Activated T-cell treated with anti-CD3 and anti-CD28 coated beads, Interleukin-2, amount 50 U/mL, for 1 hour (primary cell): ENCODE results near the gene ASAP3.

ENCODE experiments used
- DNase-seq: peaks from one replicate; pipeline ENCODE4 v3.0.0-alpha.2; 2020

ASAP3 gene

DNA sequence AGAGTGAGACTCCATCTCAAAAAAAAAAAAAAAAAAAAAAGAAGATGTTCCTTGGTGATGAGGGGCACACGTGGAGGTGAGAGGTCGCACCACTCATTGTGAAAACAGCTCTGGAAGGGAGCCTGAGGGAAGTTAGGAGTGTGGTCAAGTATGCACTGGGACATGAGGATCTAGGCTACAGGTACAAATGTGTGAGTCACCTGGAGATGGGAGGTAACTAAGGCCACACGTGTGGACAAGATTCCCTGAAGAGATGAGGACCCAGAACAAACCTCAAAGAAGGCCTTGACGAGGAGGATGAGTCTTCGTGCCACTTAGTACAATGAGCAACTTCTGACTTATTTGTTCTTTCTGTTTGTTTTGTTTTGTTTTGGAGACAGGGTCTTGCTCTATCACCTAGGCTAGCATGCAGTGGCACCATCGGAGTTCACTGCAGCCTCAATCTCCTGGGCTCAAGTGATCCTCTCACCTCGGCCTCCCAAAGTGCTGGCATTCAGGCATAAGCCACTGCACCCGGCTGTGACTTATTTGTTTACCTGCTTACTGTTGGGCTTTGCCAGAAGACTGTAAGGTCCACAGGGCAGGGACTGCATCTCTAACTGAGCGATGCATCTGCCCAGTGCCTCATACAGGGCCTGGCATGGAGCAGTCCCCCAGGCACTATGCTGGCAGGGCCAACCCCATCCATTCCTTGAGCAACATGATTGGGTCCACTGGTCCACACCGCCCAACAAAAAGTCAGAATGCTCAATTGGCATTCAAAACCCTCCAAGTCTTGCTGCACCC is 6.4 kb downstream of the ASAP3 start:
- no peak for DNase-seq

DNA sequence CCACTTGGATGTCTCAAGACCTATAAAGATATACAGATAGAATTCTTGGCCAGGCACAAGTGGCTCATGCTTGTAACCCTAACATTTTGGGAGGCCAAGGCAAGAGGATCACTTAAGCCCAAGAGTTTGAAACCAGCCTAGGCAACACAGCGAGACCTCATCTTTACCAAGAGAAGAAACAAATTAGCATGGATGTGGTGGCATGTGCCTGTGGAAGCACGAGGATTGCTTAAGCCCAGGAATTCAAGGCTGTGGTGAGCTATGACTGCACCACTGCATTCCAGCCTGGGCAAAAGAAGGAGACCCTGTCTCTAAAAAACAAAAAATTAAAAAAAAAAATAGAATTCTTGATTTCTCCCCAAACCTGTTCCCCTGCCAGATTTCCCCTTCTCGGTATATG is 8.3 kb downstream of the ASAP3 start:
- DNase-seq = no peak

DNA sequence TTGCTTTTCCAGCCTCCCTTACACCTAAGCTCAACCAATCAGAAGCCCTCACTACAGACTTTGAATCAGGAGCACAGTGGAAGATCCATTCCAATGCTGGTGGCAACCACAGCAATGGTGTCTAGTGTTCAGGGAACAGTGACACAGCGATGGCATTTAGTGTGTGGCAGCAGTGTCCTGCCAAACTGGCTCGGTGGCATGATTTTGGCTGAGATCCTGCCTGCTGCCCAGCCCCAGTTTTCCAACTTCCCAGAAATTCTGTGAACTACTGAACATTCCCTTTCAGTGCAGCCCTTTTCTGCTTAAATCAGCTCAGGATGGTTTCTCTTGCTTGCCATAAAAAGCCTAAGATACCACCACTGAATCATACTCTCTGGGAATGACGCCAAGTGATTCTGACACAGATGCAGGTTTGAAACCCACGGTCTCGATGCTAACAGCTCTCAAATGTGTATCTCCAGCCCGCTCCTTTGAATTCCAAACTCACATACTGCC is 8.8 kb downstream of the ASAP3 start:
- DNase-seq = no peak

DNA sequence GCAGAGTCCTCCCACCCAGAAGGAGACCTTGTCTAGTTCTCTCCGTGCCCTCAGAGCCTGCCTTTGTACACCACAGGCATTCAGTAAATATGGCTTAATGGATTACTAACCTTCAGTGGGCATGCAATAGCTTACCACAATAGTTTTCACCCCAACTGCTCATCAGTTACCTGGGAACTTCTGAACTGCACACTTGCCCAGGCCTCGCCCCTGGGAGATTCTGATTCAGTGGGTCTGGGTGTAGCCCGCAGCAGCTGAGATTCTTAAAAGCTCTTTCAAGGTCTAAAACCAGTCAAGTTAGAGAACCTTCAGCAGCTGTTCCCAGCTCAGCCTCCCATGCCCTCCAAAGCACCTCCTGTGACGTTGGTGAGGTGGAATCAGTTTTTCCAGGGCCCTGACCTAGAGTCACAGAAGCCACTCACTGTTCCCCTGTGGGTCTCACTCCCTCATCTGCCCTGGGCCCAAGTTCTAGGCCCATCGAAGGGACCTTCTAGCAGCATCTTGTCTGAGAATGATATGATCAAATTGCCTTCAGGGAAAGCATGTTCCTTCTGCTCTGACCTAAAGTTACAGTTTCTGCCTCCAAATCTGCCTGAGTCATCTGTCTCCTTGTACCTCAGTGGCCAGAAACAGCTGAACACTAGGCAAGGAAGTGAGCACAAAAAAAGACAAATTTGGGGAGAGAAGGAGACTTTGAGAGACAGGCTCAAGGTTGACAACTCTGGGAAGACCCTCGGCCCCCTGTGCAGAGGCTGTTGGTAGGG is 10.8 kb downstream of the ASAP3 start:
- no peak for DNase-seq

DNA sequence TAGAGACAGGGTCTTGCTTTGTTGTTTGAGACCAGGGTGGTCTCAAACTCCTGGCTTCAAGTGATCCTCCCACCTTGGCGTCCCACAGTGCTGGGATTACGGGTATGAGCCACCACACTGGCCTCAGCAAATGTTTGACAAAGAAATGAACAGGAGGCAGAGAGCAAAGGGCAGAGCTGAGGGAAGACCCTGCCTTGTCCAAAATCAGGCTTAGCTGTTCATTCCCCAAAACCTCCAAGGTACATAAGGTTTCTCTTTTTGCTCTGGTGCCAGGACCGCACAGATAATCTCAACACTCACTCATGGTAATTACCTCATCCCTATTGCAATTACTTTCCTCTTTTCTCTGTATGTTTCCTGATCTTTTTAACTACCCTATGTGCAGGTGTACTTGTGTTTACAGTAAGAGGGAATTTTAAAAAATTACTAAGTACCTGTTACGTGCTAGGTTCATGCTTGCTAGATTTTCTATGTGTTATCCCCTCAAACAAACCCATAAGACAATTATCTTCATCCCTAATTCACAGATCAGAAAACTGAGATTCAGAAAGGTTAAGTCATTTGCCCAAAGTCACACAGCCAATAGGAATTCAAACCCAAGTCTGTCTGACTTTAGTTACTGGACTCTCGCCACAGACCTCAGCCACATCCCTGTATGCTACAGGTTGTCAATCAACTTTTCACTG is 11.5 kb downstream of the ASAP3 start:
- DNase-seq = no peak

DNA sequence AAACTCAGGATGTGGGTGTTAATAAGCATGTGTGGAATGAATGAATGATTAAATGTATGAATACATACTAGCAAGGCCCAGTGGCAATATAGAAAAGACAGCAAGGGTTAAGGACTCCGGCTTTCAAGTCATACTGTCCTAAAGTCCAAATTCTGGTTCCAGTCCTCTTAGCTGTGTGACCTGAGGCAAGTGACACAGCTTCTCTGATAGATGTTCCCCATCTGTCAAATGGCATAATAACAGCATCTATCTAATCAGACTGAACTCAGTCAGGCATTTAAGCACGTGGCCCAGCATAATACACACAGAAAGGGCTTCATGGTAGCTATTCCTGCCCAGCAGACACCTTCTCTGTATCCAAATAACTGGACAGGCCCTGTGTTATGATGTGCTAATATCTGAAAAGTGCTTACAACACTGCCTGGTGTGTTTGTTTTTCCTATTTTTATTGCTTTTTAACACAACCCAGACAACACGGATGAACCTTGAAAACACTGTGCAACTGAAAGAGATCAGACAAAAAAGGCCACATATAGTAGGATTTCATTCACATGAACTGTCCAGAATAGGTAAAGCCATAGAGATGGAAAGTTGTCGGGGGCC is 12.4 kb downstream of the ASAP3 start:
- no peak for DNase-seq

DNA sequence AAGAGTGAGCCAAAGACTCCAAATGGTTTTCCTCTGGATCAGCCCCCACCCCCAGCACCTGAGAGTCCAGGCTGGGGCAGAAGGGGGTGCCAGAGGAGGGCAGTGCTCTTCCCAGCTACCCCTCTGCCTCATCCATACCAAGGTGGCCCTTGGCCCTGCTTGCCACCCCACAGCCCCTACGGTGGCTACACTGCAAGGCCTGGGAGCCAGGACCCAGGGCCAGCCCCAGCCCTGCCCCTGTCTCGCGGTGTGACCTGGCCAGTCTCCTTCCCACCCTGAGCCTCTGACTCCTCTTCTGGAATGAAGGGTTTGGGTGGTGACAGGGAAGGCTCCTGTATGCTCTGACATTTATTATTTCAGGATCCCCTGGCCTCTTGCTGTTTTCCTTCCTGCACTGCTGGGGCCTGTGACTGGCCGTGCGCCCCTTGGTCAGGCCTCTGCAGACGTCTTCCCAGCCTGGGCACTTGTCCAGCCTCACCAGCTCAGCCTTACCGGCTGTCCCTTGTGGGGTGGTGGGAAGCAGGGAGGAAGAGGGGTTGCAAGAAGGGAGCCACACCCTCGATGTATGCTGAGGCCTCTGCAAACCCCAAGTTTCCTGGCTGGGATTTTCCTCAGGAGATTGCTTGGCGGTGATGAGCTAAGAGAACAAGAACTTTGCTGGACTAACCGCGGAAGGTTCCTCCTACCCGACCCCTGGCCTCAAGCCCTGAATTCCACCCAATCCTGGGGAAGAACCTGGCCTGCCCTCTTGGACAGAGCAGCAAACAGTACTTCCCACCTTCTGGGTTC is 13.5 kb downstream of the ASAP3 start:
- no peak for DNase-seq

DNA sequence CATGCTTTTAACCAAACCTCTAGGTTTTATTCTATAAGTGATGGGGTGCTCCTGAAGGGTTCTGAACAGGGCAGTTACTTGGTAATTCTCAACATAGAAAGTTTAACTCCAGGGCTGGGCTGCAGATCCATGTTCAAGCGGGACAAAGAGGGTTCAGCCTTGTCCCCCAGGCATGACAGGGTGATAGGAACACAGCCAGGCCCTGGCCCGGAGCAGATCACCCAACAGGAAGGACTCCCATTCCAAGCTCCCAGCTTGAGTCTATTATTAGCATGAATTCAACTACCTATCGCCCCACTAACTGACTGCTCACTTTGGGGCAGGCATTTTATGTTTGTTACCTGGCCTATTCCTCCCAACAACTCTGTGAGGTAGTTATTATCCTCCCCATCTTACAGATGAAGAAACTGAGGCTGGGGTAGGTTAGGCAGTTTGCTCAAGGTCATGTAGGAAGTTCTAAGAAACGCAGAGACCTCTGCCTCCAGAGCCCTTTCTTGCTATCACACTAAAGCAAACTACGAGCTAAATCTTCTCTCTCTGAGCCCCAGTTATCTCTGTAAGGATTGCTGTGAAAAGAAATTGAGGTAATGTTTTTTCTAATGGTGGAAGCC is 14.5 kb downstream of the ASAP3 start:
- no peak for DNase-seq

DNA sequence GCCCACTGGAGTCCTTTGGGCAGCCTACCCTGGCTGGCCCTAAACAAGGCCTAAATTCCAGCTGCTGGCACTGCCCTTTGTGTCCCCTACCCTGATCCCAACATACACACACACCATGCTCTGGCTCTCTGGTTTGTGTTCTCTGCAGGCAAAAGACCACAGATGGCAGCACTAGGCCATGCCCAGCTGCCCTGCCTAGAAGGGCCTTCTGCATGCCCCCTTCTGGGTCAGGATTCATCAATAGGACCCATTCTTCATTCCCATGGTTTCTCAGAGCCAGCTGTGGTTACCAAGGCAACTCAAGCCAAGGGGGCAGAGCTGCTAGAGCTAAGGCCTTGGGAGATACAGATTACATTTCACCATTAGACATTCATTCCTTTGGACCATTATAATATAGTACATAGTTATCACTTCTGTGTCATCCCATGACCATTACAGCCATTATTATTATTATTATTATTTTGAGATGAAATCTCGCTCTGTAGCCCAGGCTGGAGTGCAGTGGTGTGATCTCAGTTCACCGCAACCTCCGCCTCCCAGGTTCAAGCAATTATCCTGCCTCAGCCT is 17.5 kb downstream of the ASAP3 start:
- no peak for DNase-seq

DNA sequence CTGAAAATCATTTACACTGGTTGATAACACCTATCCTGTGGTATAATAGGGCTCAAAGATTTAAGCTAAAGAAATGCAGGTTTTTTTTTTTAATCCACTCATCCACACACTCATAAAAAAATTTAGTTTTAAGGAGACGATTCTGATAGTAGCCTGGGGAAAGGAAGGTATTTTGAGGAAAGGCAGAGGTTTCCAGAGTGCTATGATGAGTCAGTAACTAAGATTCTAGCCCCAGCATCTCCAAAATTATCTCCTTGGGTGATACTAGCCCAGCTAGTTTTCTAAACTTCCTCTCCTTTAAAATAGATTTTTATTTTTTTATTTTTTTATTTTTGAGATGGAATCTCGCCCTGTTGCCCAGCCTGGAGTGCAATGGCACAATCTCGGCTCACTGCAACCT is 20.7 kb downstream of the ASAP3 start:
- no peak for DNase-seq

DNA sequence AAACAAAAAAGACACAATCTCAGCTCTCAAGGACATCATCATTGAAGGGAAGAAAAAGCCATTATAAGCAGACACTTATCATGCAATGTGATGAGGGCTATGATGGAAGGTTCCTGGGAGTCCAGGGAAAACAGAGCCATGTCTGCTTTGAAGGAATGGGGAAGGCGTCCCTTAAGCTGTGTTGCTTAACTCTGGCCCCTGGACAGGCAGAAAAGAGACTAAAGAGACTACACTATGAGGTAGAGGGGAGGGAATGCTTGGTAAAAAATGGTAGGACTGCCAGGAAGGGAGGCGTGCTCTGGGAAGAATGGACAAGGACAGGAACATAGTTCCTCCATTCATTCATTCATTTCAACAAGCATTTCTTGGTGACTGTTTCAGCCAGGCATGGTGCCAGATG is 21.2 kb downstream of the ASAP3 start:
- no peak for DNase-seq

DNA sequence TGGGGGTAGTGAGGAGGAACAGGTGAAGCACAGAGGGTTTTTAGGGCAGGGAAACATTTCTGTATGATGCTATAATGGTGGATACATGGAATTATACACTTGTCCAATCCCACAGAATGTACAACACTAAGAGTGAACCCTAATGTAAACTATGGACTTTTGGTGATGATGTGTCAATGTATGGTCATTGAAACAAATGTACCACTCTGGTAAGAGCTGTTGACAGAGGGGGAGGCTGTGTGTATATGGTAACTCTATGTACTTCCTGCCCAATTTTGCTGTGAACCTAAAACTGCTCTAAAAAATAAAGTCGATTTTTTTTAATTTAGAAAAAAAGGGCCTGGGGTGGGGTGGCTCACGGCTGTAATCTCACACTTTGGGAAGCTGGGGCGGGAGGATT is 22.9 kb downstream of the ASAP3 start:
- DNase-seq = no peak

DNA sequence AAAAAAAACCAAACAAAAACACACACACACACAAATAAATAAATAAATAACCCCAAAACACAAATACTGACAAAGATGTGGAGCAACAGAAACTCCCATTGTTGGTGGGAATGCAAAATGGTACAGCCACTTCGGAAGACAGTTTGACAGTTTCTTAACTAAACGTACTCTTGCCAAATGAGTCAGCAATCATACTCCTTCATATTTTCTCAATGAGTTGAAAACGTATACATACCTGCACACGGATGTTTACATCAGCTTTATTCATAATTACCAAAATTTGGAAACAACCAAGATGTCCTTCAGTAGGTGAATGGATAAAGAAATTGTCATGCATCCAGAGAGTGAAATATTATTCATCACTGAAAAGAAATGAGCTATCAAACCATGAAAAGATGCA is 23.5 kb downstream of the ASAP3 start:
- DNase-seq = no peak

DNA sequence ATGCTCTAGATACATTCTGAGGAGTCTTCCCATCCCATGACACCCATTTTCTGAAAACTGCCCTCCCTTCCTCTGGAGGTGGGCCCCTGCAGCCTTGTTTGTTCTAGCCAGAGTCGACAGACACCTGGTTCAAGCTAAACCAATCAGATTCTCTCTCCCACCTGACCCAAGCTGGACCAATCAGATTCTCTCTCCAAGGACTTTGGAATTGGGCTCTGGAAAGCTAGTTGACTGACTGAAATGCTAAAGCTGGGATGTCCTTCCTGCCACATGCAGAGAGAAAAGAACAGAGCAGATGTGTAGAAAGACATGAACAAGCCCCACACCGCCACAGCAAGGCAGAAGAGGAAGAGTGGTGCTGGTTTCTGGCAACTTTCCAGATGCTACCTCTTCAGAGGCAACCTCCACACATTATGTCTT is 24.6 kb downstream of the ASAP3 start:
- DNase-seq = no peak

DNA sequence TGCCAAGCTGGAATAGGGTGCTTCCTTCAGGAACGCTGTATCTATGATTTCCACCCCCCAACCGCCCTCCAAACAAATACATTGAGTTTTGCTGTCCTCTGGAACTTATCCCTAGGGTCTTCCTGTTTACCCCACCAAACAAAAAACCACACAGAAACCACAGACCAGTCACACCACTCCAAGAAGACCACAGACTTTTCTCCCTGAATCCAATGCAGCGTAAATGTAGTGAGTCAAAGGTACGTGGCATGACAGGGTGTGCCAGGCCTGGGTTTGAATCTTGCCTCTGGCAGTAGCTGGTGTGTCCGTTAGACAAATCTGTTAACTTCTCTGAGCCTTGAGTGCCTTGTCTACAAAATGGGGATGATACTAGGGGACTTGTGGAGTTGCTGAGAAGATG is 27.8 kb downstream of the ASAP3 start:
- no peak for DNase-seq

DNA sequence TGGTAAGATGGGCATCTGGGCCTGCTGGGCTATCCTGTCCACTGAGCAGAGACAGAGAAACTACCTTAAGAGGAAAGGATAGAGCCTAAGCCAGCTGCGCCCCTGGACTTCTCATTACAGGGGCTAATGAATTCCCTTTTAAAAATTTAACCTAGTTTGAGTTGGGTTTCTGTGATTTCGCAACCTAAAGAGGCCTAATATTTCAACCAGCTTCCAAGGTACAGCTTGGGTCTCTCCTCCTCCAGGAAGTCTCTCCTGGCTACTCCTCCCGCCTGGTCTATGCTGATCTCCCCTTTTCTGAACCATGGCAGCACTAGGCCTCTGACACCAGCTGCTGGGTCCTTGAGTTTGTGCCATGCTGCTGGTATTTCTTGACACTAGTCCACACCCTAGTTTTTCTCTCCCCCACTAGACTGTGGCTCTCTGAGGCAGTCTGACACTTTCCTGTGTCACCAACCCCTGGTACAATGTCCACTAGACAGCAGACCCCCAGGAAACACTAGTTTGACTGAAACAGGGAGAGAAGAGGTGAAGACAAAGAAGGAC is 30.5 kb downstream of the ASAP3 start:
- no peak for DNase-seq

DNA sequence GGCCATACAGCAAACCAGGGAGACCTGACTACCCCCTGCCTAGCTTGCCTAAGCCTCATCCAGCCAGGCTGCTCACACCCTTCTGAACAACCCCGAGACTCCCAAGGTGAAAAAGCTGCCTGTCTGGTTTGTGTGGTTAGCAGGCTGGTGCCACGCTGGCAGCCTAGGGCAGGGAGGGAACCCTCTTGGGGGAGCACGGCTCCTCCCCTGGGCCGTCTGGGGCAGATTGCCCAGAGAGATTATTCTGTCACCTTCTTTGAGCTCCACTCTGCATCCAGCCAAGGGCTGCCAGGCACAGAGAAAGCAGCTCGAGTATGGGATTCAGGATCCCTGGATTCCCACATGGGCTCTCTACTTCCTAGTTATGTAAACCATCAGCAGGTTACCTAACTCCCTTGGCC is 32.0 kb downstream of the ASAP3 start:
- peak; percentile 49 for DNase-seq

DNA sequence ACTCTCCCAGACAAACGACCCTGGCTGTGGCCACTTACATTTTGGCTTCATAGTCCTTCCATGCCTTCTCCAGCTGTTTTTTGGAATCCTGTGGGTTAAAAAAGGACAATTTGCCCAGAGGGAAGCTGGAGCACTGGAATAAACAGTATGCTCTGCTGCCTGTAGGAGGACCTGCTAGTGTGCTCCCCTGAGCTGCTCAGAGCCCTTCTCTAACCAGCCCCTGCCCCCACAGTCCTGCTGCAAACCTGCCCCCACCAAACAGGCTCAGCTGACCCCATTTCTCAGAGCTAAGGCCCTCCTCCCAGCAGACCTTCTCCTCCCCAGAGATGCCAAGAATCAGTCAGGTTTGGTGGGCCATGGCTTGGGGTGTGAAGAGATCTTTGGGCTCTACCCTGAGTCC is 32.5 kb downstream of the ASAP3 start:
- DNase-seq = no peak

DNA sequence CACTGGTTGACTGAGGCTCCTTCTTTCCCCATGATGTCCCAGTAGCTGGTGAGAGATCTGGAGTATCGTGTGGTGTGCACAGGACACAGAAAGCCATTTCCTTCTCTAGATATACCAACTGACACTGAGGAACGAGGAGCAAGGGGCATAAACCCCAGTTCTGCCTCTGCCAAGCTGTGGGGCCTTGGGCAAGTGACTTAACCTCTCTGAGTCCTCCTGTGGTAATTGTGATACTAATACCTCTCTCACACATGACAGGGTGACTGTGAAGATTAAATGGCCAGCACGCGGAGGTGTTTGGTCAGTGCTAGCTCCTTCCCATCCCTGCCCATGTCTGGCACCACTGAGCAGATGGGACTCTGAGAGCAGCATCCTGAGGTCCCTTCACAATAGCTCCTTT is 33.1 kb downstream of the ASAP3 start:
- no peak for DNase-seq

DNA sequence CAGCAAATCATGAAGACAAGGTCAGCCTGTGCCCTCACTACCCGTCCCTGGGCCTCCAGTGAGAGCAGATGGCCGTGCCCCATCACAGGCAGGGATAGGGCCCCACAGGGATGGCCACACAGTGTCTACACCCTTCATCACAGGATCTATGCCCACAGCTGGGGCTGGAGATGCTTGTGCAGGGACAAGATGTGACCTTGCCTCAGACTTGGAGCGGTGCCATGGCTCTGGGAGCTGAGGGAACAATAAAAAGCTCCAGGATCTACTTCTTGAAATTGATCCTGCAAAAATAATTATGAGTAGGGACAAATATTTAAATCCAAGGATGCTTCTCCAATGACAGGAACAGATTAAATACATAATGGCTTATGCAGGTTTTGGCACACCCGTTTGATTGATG is 34.0 kb downstream of the ASAP3 start:
- DNase-seq = no peak

DNA sequence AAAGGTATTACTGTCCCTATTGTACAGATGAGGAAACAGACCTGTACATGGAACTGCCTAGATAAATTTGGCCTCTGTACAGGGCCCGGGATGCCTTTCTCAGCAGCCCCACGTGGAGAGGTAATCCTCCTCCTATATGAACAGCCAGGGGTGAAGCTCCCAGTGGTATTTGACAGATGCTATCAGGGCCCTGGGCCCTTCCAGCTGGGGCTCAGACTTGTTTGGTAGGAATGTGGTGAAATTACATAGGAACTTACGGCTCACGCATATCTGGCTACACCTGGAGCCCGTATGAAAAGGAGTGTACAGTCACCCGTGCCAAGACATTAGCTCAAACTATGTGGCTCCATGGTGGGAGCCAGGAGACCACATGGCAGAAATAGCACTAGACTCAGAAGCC is 34.7 kb downstream of the ASAP3 start:
- no peak for DNase-seq
